Astrocyte of the cerebellum (primary cell): Measurements from ENCODE around the gene COMMD1.
"Not testable (repeated sequence)": the region's sequence is repeated elsewhere in the genome, so short reads cannot be mapped to it uniquely, and the experiment has no call there.

ENCODE experiments used
- DNase-seq: peaks from one replicate; pipeline ENCODE4 v3.0.0-alpha.2; 2011; ENCODE audit warnings: low read depth
- H3K4me3 ChIP-seq: 2 replicates; pipeline ENCODE4 v1.5.1; 2011; ENCODE audit warnings: mild to moderate bottlenecking, low read depth, low read length, moderate library complexity
- in situ Hi-C: cut with HindIII; loops from 2 replicates; pipeline ENCODE4 v1.10.0; 2017; ENCODE audit warnings: low sequenced_read_pairs
- TF ChIP-seq, protein P1 (sequence below): IDR thresholded peaks from 2 replicates; pipeline ENCODE4 v1.5.1; 2012; ENCODE audit warnings: low read length, low read depth, moderate library complexity, mild to moderate bottlenecking; ENCODE audit errors: missing control alignments

The COMMD1 gene

GRCh38 chr2:61998426-61998825 is 93.0 kb downstream of the COMMD1 start:
- in situ Hi-C loops, result no loop called here
- no peak for DNase-seq
- no peak overlapping the region for H3K4me3 ChIP-seq
- TF ChIP-seq, protein P1, sequence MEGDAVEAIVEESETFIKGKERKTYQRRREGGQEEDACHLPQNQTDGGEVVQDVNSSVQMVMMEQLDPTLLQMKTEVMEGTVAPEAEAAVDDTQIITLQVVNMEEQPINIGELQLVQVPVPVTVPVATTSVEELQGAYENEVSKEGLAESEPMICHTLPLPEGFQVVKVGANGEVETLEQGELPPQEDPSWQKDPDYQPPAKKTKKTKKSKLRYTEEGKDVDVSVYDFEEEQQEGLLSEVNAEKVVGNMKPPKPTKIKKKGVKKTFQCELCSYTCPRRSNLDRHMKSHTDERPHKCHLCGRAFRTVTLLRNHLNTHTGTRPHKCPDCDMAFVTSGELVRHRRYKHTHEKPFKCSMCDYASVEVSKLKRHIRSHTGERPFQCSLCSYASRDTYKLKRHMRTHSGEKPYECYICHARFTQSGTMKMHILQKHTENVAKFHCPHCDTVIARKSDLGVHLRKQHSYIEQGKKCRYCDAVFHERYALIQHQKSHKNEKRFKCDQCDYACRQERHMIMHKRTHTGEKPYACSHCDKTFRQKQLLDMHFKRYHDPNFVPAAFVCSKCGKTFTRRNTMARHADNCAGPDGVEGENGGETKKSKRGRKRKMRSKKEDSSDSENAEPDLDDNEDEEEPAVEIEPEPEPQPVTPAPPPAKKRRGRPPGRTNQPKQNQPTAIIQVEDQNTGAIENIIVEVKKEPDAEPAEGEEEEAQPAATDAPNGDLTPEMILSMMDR, result no peak

GRCh38 chr2:62000538-62000937 is 95.1 kb downstream of the COMMD1 start:
- in situ Hi-C loops, result no loop called here
- DNase-seq, result no peak
- TF ChIP-seq, protein P1, result no peak
- no peak overlapping the region for H3K4me3 ChIP-seq

GRCh38 chr2:62001431-62001830 is 96.0 kb downstream of the COMMD1 start:
- TF ChIP-seq, protein P1, result no peak
- no peak for DNase-seq
- in situ Hi-C loops, result no loop called here
- H3K4me3 ChIP-seq, result no peak overlapping the region

DNA sequence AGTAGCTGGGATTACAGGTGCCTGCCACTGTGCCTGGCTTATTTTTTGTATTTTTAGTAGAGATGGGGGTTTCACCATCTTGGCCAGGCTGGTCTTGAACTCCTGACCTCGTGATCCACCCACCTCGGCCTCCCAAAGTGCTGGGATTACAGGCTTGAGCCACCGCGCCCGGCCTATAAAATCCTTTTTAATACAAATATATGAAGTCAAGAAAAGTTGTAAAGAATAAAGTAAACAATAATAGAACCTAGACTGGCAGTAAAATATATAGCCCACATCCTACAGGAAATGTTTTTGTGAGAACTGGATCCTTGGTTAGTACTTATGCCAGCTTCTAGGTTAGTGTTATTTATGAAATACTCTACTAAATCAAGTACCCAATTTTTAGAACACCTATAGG is 99.0 kb downstream of the COMMD1 start:
- in situ Hi-C loops, DNase-seq, H3K4me3 ChIP-seq: not testable (repeated sequence)

DNA sequence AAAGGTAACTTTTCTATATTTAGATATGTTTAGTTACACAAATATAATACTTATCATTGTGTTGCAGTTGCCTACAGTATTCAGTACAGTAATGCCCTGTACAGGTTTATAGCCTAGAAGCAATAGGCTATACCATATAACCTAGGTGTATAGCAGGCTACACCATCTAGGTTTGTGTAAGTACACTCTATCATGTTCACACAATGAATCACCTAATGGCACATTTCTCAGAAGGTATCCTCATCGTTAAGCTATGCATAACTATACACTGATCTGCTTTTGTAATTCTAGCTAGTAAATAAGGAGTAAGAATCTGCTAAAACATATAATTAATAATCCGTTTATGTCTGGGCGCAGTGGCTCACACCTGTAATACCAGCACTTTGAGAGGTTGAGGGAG is 102.1 kb downstream of the COMMD1 start:
- no peak overlapping the region for H3K4me3 ChIP-seq
- in situ Hi-C loops, result no loop called here
- TF ChIP-seq, protein P1, result no peak
- DNase-seq, result no peak

DNA sequence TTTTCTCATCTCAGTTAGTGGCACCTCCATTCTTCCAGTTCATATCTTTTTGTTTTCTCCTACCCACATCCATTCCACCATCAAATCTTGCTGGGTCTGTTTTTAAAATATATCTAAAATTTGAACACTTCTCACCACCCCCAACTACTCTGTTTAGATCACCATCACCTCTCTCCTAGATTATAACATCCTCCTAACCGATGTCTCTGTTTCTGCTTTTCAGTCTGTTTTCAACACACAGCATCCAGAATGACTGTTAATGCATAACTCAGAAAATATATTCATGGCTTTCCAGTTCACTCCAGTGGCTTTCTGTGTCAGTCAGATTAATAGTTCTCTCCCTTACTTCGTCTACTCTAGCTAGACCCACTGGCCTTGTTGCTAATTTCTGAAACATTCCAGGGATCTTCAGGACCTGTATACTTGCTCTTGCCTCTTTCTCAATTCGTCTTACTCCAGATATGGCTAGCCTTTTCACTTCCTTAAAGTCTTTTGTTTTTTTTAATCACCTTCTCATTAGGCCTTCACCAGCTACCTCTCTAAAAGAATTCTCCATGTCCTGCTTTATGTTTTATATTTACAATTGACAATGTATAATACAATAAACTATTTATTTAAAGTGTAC is 105.3 kb downstream of the COMMD1 start:
- DNase-seq, result no peak

GRCh38 chr2:62013641-62014040 is 108.2 kb downstream of the COMMD1 start:
- H3K4me3 ChIP-seq, result no peak overlapping the region
- in situ Hi-C loops, result no loop called here
- TF ChIP-seq, protein P1, result no peak

More for the DNA sequence above, 105.3 kb downstream of the COMMD1 start:
- in situ Hi-C loops, result no loop called here
- no peak overlapping the region for H3K4me3 ChIP-seq
- TF ChIP-seq, protein P1, result no peak

More at GRCh38 chr2:62013641-62014040, 108.2 kb downstream of the COMMD1 start:
- DNase-seq, result no peak
